ENCODE measurements around the gene ACOT4.
A peak's percentile ranks its signal among the peaks of the same experiment; 100 is the strongest.
"Not testable (repeated sequence)": the region's sequence is repeated elsewhere in the genome, so short reads cannot be mapped to it uniquely, and the experiment has no call there.

Gene ACOT4

GRCh38 chr14:73577214-73577613, 14.5 kb upstream of the ACOT4 start:
- DNase-seq (ENCODE audit: low read depth in 2 of 2), result not testable (repeated sequence)

GRCh38 chr14:73582102-73582979, 9.3 kb upstream of the ACOT4 start:
- not testable (repeated sequence) for DNase-seq (ENCODE audit: low read depth in 2 of 2)

- DNase-seq (ENCODE audit: low read depth in 2 of 2), result no peak
These were observed 3.0 kb upstream of the ACOT4 start for GRCh38 chr14:73588695-73589094.

GRCh38 chr14:73589116-73589515, 2.6 kb upstream of the ACOT4 start:
- no peak for DNase-seq (ENCODE audit: low read depth in 2 of 2)

- DNase-seq (ENCODE audit: low read depth in 2 of 2), result not testable (repeated sequence)
These were observed 1.0 kb upstream of the ACOT4 start for GRCh38 chr14:73590673-73591004.

GRCh38 chr14:73594491-73594890, 2.8 kb downstream of the ACOT4 start:
- no peak for DNase-seq (ENCODE audit: low read depth in 2 of 2)

GRCh38 chr14:73599499-73599898, 7.8 kb downstream of the ACOT4 start:
- no peak for DNase-seq (ENCODE audit: low read depth in 2 of 2)

- DNase-seq (ENCODE audit: low read depth in 2 of 2), result no peak
These were observed 11.3 kb downstream of the ACOT4 start for GRCh38 chr14:73602994-73603393.

GRCh38 chr14:73606271-73606670, 14.6 kb downstream of the ACOT4 start:
- DNase-seq (ENCODE audit: low read depth in 2 of 2), result no peak

GRCh38 chr14:73607241-73607640, 15.6 kb downstream of the ACOT4 start:
- no peak for DNase-seq (ENCODE audit: low read depth in 2 of 2)

GRCh38 chr14:73610687-73611086, 19.0 kb downstream of the ACOT4 start:
- no peak for DNase-seq (ENCODE audit: low read depth in 2 of 2)

- peak; percentile 15 to 63 for DNase-seq (ENCODE audit: low read depth in 2 of 2)
These were observed 20.8 kb downstream of the ACOT4 start, which contains the start of gene ACOT6 for GRCh38 chr14:73612339-73613045. Gene ACOT6 (plus strand): TSS chr14:73612517. CDS start chr14:73612572, 55 bp downstream.

GRCh38 chr14:73613046-73613383, 21.3 kb downstream of the ACOT4 start:
- DNase-seq (ENCODE audit: low read depth in 2 of 2), result no peak

GRCh38 chr14:73613419-73613963, 21.8 kb downstream of the ACOT4 start:
- DNase-seq (ENCODE audit: low read depth in 2 of 2), result no peak

GRCh38 chr14:73616831-73617230, 25.2 kb downstream of the ACOT4 start:
- DNase-seq (ENCODE audit: low read depth in 2 of 2), result no peak

- no peak for DNase-seq (ENCODE audit: low read depth in 2 of 2)
These were observed 27.9 kb downstream of the ACOT4 start for GRCh38 chr14:73619524-73619923.

GRCh38 chr14:73620268-73620667, 28.6 kb downstream of the ACOT4 start:
- DNase-seq (ENCODE audit: low read depth in 2 of 2), result no peak

GRCh38 chr14:73623504-73624054, 31.9 kb downstream of the ACOT4 start:
- DNase-seq (ENCODE audit: low read depth in 2 of 2), result no peak

GRCh38 chr14:73625706-73626105, 34.0 kb downstream of the ACOT4 start:
- no peak for DNase-seq (ENCODE audit: low read depth in 2 of 2)

- no peak for DNase-seq (ENCODE audit: low read depth in 2 of 2)
These were observed 35.5 kb downstream of the ACOT4 start for GRCh38 chr14:73627151-73627558.

- no peak for DNase-seq (ENCODE audit: low read depth in 2 of 2)
These were observed 38.5 kb downstream of the ACOT4 start for GRCh38 chr14:73630009-73630780.
